ENCODE results near the gene ATRN.
"Not testable (repeated sequence)": the region's sequence is repeated elsewhere in the genome, so short reads cannot be mapped to it uniquely, and the experiment has no call there.

The ATRN gene

GRCh38 chr20:3505148-3505547 lies 34.3 kb downstream of the ATRN start:
- in situ Hi-C loops (cut with MboI; ENCODE audit: low pct_unique_long_range_greater_than_20kb, low sequenced_read_pairs, unreplicated experiment), result no loop called here
- TF ChIP-seq CTCF (IDR thresholded peaks at IDR 0.05; ENCODE audit: extremely low read depth, insufficient read depth, missing control alignments), result no peak
- no peak for DNase-seq (ENCODE audit: low spot score)

GRCh38 chr20:3509064-3509463 lies 38.2 kb downstream of the ATRN start:
- in situ Hi-C loops (cut with MboI; ENCODE audit: low pct_unique_long_range_greater_than_20kb, low sequenced_read_pairs, unreplicated experiment), result no loop called here
- DNase-seq (ENCODE audit: low spot score), result no peak
- no peak for TF ChIP-seq CTCF (IDR thresholded peaks at IDR 0.05; ENCODE audit: extremely low read depth, insufficient read depth, missing control alignments)

GRCh38 chr20:3510110-3510509 lies 39.3 kb downstream of the ATRN start:
- no peak for TF ChIP-seq CTCF (IDR thresholded peaks at IDR 0.05; ENCODE audit: extremely low read depth, insufficient read depth, missing control alignments)
- in situ Hi-C loops (cut with MboI; ENCODE audit: low pct_unique_long_range_greater_than_20kb, low sequenced_read_pairs, unreplicated experiment), result no loop called here
- no peak for DNase-seq (ENCODE audit: low spot score)

DNA sequence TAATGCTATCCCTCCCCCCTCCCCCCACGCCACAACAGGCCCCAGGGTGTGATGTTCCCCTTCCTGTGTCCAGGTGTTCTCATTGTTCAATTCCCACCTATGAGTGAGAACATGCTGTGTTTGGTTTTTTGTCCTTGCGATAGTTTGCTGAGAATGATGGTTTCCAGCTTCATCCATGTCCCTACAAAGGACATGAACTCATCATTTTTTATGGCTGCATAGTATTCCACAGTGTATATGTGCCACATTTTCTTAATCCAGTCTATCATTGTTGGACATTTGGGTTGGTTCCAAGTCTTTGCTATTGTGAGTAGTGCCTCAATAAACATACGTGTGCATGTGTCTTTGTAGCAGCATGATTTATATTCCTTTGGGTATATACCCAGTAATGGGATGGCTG lies 41.4 kb downstream of the ATRN start:
- in situ Hi-C loops (cut with MboI; ENCODE audit: low pct_unique_long_range_greater_than_20kb, low sequenced_read_pairs, unreplicated experiment), result not testable (repeated sequence)

DNA sequence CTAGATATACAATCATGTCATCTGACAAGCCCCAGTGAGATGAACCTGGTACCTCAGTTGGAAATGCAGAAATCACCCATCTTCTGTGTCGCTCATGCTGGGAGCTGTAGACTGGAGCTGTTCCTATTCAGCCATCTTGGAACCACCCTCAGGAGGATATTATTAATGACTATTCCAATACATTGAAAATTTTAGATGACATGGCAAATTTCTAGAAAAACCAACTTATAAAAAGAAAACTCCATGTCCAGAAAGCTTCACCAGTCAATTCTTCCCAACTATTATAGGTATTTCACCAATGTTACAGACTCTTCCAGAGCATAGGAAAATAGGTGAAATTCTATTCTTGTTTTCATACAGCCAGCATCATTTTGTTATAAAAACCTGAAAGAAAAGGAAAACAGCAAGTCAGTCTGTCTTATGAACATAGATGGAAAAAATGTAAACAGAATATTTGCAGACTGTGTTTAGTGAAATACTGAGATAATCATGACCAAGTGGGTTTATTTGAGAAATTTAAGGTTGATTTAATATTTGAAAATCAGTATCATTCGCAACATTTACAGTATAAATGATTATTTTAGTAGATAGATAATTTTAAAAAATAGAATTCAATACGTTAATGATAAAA lies 43.3 kb downstream of the ATRN start:
- DNase-seq (ENCODE audit: low spot score), result no peak
- no peak for TF ChIP-seq CTCF (IDR thresholded peaks at IDR 0.05; ENCODE audit: extremely low read depth, insufficient read depth, missing control alignments)
- in situ Hi-C loops (cut with MboI; ENCODE audit: low pct_unique_long_range_greater_than_20kb, low sequenced_read_pairs, unreplicated experiment), result no loop called here

More for the DNA sequence above, 41.4 kb downstream of the ATRN start:
- DNase-seq (ENCODE audit: low spot score), result not testable (repeated sequence)

DNA sequence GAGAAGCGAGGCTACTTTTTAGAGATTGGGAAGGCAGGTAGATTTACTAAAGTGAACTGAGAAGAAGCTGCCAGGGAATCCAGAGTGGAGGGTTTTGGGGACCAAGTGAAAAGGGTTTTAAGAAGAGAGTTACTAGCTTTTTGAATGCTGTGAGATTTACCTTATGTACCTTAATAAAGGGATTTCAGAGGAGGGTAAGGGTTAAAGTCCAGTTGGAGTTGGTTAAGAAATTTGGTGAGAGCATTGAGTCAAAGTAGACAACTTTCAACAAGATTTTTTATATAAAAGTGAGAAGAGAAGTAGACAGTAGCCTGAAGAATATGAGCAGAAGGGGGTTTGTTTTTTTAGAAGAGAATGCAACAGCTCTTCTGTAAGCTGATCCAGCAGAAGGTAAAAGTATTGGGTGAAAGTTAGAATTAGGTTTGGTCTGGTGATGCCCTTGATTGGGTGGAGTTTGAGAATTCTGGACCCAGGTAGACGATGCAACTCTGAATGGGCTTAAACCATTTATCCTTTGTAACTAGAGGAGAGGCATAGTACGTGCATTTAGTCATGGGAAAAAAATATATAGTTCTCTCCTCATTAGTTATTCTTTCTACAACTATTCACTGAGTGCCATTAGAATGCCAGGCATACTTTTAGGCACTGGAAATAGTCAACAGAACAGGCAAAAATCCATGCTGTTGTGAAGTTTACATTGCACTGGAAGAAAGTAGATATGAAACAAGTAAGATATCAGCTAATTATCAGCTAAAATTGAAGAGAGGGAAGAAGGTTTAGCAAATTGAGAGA lies 44.8 kb downstream of the ATRN start:
- no peak for TF ChIP-seq CTCF (IDR thresholded peaks at IDR 0.05; ENCODE audit: extremely low read depth, insufficient read depth, missing control alignments)
- in situ Hi-C loops (cut with MboI; ENCODE audit: low pct_unique_long_range_greater_than_20kb, low sequenced_read_pairs, unreplicated experiment), result no loop called here
- no peak for DNase-seq (ENCODE audit: low spot score)

Measured in GM13977 (cell line).